Muscle layer of duodenum (tissue), 2 donors: ENCODE data around the gene MTHFR.

Source experiments
- H3K27ac ChIP-seq: one replicate; pipeline ENCODE4 v1.7.0; 2013; ENCODE audit warnings: mild to moderate bottlenecking, low read length
- H3K27me3 ChIP-seq: one replicate; pipeline ENCODE4 v1.7.0; 2013; ENCODE audit warnings: low read depth, mild to moderate bottlenecking, control low read depth, low read length
- H3K36me3 ChIP-seq, 2 donors: one replicate each; pipeline ENCODE4 v1.7.0; 2013; ENCODE audit warnings: low read length in 2 of 2, control low read depth in 1 of 2, mild to moderate bottlenecking in 1 of 2; ENCODE audit not compliant: insufficient read depth in 2 of 2, control insufficient read depth in 1 of 2
- H3K4me1 ChIP-seq, 2 donors: one replicate each; pipeline ENCODE4 v1.7.0; 2013; ENCODE audit warnings: low read length in 2 of 2, mild to moderate bottlenecking in 2 of 2, control low read depth in 1 of 2, moderate library complexity in 1 of 2; ENCODE audit not compliant: insufficient read depth in 2 of 2, control insufficient read depth in 1 of 2
- H3K4me3 ChIP-seq, 2 donors: one replicate each; pipeline ENCODE4 v1.7.0; 2013; ENCODE audit warnings: low read length in 2 of 2, low read depth in 1 of 2, mild to moderate bottlenecking in 1 of 2
- H3K9me3 ChIP-seq, 2 donors: one replicate each; pipeline ENCODE4 v1.7.0; 2013; ENCODE audit warnings: low read length in 2 of 2, control low read depth in 1 of 2, mild to moderate bottlenecking in 1 of 2; ENCODE audit not compliant: control insufficient read depth in 1 of 2
- donor health status: healthy.

MTHFR gene

DNA sequence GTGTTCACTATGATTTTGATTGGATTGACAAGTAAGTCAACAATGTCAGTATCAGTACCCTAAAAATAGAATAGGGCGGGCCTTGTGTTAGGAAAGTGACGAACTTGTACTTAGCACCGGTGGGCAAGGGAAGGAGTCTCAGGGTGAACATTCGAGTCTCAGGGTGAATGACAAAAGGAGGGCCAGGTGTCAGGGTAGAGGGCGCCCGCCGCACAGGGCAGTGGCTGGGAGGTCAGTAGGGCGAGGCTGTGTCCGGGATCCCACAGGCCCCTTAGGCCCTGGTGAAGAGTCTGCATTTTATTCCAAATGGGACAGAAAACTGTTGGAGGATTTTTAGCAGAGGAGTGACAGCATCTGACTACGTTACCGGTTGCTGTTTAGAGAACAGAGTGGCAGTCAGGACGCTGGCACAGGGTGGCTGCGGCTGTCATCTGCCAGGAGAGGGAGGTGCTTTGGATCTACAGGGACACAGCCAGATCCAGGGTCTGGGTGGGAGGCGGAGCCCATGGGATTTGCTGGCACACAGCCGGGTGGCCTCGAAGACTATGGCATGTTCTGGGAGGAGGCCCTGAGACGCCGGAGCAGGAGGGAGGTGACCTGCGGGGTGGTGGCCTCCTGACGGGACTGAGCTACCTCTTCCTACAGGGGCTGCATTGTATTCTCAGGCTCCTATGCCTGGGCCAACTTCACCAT lies 58.8 kb downstream of the MTHFR start:
- Histone ChIP-seq H3K4me3 (no peak overlapping the region), H3K27me3 (no peaks in the 10 kb centered on the region), H3K4me1 (peaks cover 0 to 3% of the 10 kb centered on the region in 2 donors), H3K27ac (no peak overlapping the region), H3K36me3 (peaks cover 12 to 46% of the 10 kb centered on the region in 2 donors), H3K9me3 (no peaks in the 10 kb centered on the region)

- H3K4me1 ChIP-seq, result peaks cover 0 to 3% of the 10 kb centered on the region in 2 donors
- peaks cover 12 to 41% of the 10 kb centered on the region in 2 donors for H3K36me3 ChIP-seq
- no peak overlapping the region for H3K4me3 ChIP-seq
- H3K9me3 ChIP-seq, result no peaks in the 10 kb centered on the region
- no peak overlapping the region for H3K27ac ChIP-seq
- no peaks in the 10 kb centered on the region for H3K27me3 ChIP-seq
These were observed 59.7 kb downstream of the MTHFR start for GRCh38 chr1:11746092-11746491.

DNA sequence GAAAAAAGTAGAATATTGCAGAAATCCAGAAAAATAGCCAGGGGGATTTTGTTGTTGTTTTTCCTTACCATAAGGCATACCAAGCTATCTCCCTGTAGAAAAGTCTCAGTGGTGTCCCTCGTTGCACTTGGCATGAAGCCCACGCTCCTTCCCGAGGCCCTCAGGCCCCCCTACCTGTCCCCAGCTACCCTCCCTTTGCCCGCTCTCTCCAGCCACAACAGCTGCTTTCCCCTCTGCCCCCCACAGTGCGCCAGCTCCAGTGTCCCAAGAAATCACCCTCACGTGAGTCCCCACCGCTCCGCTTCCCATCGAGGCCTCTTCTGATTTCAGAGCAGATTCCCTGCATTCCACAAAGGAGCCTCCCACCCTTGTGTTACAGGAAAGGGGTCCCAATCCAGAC lies 61.5 kb downstream of the MTHFR start:
- Histone ChIP-seq H3K9me3 (no peaks in the 10 kb centered on the region), H3K36me3 (peaks cover 12 to 28% of the 10 kb centered on the region in 2 donors)

GRCh38 chr1:11741919-11742558 lies 63.7 kb downstream of the MTHFR start:
- no peak overlapping the region for H3K27ac ChIP-seq
- H3K4me1 ChIP-seq, result peaks cover 4 to 24% of the 10 kb centered on the region in 2 donors

More for the DNA sequence above, 61.5 kb downstream of the MTHFR start:
- no peaks in the 10 kb centered on the region for H3K27me3 ChIP-seq
- peaks cover 0 to 14% of the 10 kb centered on the region in 2 donors for H3K4me1 ChIP-seq
- H3K4me3 ChIP-seq, result no peak overlapping the region
- no peak overlapping the region for H3K27ac ChIP-seq

DNA sequence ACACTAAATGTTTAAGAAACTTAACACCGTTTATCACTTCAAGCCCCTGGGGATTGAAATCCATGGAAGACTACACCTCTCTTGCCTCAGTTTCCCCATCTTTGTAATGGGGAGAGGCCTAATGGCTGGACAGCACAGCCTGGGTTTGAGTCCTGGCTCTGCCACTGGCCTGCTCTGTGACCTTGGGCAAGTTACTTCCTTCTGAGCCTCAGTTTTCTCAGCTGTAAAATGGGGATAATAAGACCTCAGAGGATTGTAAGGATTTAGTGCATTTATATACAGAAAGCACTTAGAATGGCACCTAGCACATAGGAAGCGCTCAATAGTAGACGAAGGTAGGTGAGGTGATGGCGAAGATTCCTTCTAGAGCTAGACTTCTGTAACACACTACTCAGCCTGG lies 64.3 kb downstream of the MTHFR start:
- no peak overlapping the region for H3K27ac ChIP-seq
- peaks cover 7 to 28% of the 10 kb centered on the region in 2 donors for H3K4me1 ChIP-seq
- H3K9me3 ChIP-seq, result no peaks in the 10 kb centered on the region
- H3K27me3 ChIP-seq, result no peaks in the 10 kb centered on the region
- H3K4me3 ChIP-seq, result no peak overlapping the region
- H3K36me3 ChIP-seq, result peaks cover 9 to 15% of the 10 kb centered on the region in 2 donors

More at GRCh38 chr1:11741919-11742558, 63.7 kb downstream of the MTHFR start:
- Histone ChIP-seq H3K27me3 (no peaks in the 10 kb centered on the region), H3K9me3 (no peaks in the 10 kb centered on the region), H3K4me3 (no peak overlapping the region), H3K36me3 (peaks cover 12 to 14% of the 10 kb centered on the region in 2 donors)

GRCh38 chr1:11740258-11741192 lies 65.2 kb downstream of the MTHFR start:
- Histone ChIP-seq H3K36me3 (peaks cover 0 to 12% of the 10 kb centered on the region in 2 donors), H3K4me3 (no peak overlapping the region), H3K27me3 (no peaks in the 10 kb centered on the region), H3K27ac (no peak overlapping the region), H3K9me3 (no peaks in the 10 kb centered on the region), H3K4me1 (peaks cover 9 to 30% of the 10 kb centered on the region in 2 donors)

DNA sequence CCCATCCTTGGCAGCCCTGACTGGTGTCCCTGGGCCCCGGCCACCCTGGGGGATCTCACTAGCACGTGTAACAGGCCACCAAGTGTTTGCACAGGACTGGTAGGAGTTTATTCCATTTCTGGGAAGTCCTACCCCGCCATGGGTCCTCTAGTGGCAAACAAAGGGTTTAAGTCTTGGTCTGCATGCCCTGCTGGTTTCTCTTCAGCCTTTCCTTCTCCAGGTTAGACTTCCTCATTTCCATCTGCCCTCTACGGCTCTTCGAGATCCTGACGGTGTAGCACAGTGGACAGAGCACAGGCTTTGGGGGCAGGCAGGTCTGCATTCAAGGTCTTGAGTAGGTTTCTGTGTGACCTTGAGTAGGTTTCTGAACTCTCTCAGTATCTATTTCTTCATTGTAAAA lies 67.0 kb downstream of the MTHFR start:
- H3K4me1 ChIP-seq, result peaks cover 13 to 33% of the 10 kb centered on the region in 2 donors
- no peak overlapping the region for H3K27ac ChIP-seq
- H3K27me3 ChIP-seq, result no peaks in the 10 kb centered on the region
- H3K36me3 ChIP-seq, result peaks cover 0 to 11% of the 10 kb centered on the region in 2 donors
- H3K9me3 ChIP-seq, result no peaks in the 10 kb centered on the region
- no peak overlapping the region for H3K4me3 ChIP-seq

DNA sequence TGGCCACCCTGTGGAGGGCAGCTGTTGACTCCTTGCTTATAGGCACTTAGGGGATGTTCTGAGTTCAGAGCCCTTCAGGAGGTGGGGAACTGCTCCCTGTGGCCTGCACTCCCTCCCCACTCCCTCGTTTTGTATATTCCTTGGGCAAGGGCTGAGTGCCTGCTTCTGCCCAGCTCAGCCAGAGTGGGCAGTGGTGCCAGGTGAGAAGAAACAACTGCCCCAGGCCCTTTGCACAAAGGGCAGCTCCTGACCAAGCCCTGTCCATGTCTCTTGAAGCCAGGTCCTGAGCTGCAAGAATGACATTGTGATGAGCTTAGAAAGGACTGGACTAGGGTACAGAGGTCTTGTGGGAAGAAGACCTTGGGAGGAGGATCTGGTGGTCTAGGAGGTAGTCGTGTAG lies 67.7 kb downstream of the MTHFR start:
- peak overlapping the region; percentile 9 for H3K27ac ChIP-seq
- H3K4me1 ChIP-seq, result peaks cover 13 to 33% of the 10 kb centered on the region in 2 donors
- H3K36me3 ChIP-seq, result peaks cover 0 to 11% of the 10 kb centered on the region in 2 donors
- no peaks in the 10 kb centered on the region for H3K9me3 ChIP-seq
- no peak overlapping the region for H3K4me3 ChIP-seq
- no peaks in the 10 kb centered on the region for H3K27me3 ChIP-seq

DNA sequence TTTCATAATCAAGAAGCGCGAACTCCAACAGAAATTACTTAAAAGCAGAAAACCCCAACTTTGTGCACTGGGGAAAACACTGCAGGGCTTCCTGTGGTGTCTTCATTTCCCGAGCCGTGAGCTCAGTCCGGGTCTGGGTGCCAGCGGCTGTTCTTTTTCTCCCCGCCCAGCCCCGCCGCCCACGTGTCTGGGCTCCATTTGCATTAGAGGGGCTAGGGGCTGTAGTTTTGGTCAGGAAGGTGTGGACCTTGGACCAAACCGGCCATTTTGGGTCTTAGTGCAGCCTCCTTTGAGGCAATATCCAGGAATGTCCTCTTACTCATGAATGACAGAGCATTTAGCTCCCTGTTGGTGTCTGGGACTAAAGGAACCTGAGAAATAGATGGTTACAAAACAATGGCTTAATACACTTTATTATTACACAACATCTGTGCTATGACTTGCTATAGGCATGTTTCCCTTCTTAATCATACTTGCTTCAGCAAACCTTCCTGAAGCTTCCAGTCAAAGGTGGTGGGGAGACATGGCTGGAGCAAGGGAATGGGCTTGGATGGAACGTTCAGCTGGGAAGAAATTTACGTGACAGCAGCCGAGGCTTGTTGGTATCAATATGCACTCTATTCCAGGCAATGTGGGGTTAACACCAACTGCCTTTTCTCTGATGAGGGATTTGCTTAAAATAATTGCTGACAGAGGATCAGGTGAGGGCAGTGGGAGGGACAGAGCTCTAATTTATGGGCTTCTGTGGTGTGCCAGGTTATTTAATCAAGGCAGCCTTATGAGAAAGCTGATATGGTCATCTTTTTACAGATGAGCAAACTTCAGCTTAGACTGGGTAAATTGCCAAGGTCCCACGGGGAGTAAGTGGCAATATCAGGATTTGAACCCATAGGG lies 68.8 kb downstream of the MTHFR start:
- Histone ChIP-seq H3K4me3 (peak overlapping the region; percentile 86 to 92), H3K36me3 (peaks cover 0 to 11% of the 10 kb centered on the region in 2 donors), H3K27me3 (no peaks in the 10 kb centered on the region), H3K4me1 (peaks cover 13 to 39% of the 10 kb centered on the region in 2 donors), H3K9me3 (no peaks in the 10 kb centered on the region), H3K27ac (peak overlapping the region; percentile 87)

DNA sequence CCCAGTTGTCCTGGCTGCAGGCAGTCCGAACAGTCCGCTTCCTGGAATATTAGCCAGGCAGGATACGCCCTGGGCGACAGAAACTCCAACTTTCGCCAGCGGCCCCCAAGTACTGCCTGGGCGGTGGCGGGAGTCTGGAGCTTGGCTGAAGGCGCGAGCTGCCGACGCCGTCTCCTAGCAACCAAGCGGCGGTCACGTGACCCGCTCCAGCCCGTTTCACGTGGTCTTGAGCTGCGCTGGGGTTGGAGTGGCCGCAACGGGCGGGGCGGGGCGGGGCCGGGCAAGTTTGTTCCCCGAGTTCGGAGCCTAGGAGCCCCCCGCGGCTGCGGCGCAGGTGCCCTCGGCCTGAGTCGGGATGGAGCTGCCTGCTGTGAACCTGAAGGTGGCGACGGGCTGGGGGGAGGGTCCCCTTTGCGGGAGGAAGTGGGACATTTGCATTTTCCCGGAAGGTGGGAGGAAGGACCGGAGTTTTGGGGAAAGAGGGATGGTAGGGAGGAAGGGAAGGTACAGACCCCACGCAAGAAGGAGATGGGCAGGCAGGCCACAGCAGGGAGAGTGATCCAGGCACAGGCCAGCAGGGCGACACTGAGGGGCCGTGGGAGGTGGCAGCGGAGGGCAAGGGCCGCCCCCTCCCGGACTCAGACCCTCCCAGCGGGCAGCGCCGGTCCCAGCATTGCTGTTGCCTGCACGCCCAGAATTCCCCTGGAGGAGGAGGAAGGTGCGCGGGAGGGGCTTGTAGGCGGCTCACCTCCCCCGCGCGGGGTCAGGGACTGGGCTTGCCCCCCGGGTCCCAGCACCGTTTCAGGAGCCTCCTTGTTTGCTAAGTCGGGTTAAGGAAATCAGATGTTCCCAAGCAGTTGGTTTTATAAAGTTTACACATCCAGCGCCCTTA lies 69.7 kb downstream of the MTHFR start, which contains the start of gene AGTRAP:
AGTRAP (plus strand) TSS at position 283 of the 892 bp plus-strand sequence; CDS start at position 356, 73 bp downstream.
- H3K4me3 ChIP-seq, result peak within 1 kb of the TSS; percentile 86 to 92
- H3K27me3 ChIP-seq, result no peaks in the 10 kb centered on the region

More for the DNA sequence above, 69.7 kb downstream of the MTHFR start, which contains the start of gene AGTRAP:
- Histone ChIP-seq H3K27ac (peak within 1 kb of the TSS; percentile 87), H3K9me3 (no peaks in the 10 kb centered on the region), H3K36me3 (peaks cover 0 to 11% of the 10 kb centered on the region in 2 donors), H3K4me1 (peaks cover 16 to 47% of the 10 kb centered on the region in 2 donors)
